ENCODE results near the gene CAPN3.
"Not testable (repeated sequence)": the region's sequence is repeated elsewhere in the genome, so short reads cannot be mapped to it uniquely, and the experiment has no call there.

The CAPN3 gene

GRCh38 chr15:42359249-42359648 is at the start of gene CAPN3:
TSS of gene CAPN3 (plus strand) at chr15:42359501. CDS start at chr15:42359806, 305 bp downstream.
- in situ Hi-C loops (cut with MboI; ENCODE audit: low sequenced_read_pairs): no loop called here

GRCh38 chr15:42313463-42313862 is 45.8 kb upstream of the CAPN3 start:
- in situ Hi-C loops (cut with MboI; ENCODE audit: low sequenced_read_pairs): no loop called here

DNA sequence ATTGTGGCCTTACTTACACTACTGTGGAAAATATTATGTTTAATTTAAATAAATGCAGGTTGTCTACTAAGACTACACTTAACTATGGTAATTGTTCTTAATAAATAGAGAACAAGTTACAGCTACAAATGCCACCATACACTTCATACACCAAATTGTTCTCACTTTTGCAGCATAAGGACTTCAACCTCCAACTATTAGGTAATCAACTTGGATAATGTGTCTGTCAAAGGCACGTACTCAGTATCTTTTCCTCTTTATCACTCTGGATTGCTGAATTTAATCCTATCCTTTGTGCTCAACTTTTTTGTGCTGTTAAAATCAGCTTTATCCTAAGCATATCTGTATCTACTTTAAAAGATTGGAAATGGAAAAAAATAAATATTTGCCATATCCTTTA is 44.5 kb upstream of the CAPN3 start:
- in situ Hi-C loops (cut with MboI; ENCODE audit: low sequenced_read_pairs): no loop called here

GRCh38 chr15:42315521-42315920 is 43.8 kb upstream of the CAPN3 start:
- in situ Hi-C loops (cut with MboI; ENCODE audit: low sequenced_read_pairs): no loop called here

DNA sequence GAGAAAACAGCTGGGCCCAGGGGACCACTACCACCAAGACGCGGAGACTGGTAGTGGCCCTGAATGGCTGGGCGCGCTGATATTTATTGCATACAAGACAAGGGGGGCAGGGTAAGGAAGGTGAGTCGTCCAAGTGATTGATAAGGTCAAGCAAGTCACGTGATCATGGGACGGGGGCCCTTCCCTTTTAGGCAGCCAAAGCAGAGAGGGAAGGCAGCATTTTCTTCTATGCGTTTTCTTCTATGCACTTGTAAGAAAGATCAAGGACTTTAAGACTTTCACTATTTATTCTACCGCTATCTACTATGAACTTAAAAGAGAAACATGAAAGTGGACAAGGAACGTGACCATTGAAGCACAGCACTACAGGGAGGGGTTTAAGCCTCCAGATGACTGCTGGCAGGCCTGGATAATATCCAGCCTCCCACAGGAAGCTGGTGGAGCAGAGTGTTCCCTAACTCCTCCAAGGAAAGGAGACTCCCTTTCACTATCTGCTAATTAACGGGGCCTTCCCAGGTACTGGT is 43.0 kb upstream of the CAPN3 start:
- in situ Hi-C loops (cut with MboI; ENCODE audit: low sequenced_read_pairs): not testable (repeated sequence)

DNA sequence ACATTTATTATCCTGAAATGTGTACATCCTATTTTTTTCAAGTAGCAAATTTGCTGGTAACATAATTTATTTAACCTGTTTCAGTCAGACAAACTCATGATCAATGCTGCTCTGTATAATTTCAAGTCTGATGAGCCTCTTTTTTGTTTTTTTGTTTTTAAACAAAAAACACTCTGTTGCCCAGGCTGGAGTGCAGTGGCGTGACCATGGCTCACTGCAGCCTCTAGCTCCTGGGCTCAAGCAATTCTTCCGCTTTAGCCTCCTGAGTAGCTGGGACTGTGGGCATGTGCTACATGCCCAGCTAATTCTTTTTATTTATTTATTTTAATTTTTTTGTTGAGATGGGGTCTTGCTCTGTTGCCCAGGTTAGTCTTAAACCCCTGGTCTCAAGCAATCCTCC is 40.1 kb upstream of the CAPN3 start:
- in situ Hi-C loops (cut with MboI; ENCODE audit: low sequenced_read_pairs): no loop called here

GRCh38 chr15:42324308-42324707 is 35.0 kb upstream of the CAPN3 start:
- in situ Hi-C loops (cut with MboI; ENCODE audit: low sequenced_read_pairs): no loop called here

DNA sequence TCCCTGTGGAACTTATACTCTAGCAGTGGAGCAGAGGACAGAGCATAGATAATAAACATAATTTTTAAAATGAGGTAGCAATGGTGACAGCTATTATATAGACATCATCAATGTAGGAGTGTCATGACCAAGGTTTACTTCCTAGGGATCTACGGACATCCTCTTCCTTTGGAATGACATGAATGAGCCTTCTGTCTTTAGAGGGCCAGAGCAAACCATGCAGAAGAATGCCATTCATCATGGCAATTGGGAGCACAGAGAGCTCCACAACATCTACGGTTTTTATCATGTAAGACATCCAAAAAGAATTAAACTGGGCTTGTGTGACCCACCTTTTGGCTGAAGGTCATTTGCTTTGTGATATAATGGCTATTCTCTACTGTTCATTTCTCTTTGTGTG is 30.1 kb upstream of the CAPN3 start:
- in situ Hi-C loops (cut with MboI; ENCODE audit: low sequenced_read_pairs): no loop called here

GRCh38 chr15:42329992-42330391 is 29.3 kb upstream of the CAPN3 start:
- in situ Hi-C loops (cut with MboI; ENCODE audit: low sequenced_read_pairs): no loop called here

DNA sequence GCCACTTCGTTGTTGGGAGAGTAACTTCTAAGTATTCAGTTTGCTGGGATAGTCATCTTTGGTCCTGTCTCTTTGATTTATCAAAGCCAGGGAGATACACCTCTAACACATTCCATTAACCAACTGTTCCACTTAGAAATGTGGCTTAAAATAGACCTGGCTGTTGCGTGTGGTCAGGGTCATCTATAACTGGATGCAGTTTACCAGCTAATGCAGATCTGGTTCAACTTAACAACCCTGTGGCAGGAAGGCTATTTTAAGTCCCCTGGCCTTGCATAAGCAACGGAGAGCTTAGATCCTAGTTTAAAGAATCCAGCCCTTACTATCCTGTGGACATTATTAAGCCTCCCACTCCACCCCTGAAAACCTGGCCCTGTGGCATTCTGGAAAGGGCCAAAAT is 28.1 kb upstream of the CAPN3 start:
- in situ Hi-C loops (cut with MboI; ENCODE audit: low sequenced_read_pairs): no loop called here

DNA sequence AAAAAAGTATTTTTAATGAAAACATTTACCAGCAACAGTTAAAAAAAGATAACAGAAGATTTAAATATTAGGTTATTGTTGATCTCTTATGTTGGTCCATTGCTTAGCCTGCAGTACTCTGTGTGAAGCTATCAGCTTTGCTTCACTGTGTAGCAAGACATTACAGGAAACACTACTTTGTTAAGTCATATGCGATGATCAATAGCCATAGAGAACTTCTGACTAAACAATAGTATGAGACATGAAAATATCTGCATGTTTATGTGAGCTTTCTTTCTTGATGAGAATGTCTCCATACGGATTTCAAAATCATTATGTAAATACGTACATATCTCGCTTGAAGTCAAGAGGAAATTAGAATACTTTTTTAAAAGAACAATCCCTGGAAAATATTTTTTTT is 27.0 kb upstream of the CAPN3 start:
- in situ Hi-C loops (cut with MboI; ENCODE audit: low sequenced_read_pairs): no loop called here

- in situ Hi-C loops (cut with MboI; ENCODE audit: low sequenced_read_pairs): no loop called here
Observed at GRCh38 chr15:42335074-42335473, 24.2 kb upstream of the CAPN3 start.

DNA sequence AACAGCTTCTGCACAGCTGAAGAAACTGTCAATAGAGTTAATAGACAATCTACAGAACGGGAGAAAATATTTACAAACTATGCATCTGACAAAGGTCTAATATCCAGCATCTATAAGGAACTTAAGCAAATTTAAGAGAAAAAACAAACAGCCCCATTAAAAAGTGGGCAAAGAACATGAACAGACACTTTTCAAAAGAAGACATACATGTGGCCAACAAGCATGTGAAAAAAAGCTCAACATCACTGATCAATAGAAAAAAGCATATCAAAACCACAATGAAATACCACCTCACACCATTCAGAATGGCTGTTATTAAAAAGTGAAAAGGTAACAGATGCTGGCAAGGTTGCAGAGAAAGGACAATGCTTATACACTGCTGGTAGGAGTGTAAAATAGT is 22.7 kb upstream of the CAPN3 start:
- in situ Hi-C loops (cut with MboI; ENCODE audit: low sequenced_read_pairs): not testable (repeated sequence)

DNA sequence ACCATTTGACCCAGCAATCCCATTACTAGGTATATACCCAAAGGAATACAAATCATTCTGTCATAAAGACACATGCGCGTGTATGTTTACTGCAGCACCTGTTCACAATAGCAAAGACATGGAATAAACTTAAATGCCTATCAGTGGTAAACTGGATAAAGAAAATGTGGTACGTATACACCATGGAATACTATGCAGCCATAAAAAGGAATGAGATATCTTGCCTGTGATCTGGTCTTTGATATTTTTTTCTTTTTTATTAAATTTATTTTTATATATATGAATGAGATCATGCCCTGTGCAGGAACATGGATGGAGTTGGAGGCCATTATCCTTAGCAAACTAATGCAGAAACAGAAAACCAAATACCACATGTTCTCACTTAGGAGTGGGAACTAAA is 22.2 kb upstream of the CAPN3 start:
- in situ Hi-C loops (cut with MboI; ENCODE audit: low sequenced_read_pairs): not testable (repeated sequence)

GRCh38 chr15:42338500-42338899 is 20.8 kb upstream of the CAPN3 start:
- in situ Hi-C loops (cut with MboI; ENCODE audit: low sequenced_read_pairs): no loop called here

GRCh38 chr15:42343596-42344232 is 15.6 kb upstream of the CAPN3 start:
- in situ Hi-C loops (cut with MboI; ENCODE audit: low sequenced_read_pairs): no loop called here

DNA sequence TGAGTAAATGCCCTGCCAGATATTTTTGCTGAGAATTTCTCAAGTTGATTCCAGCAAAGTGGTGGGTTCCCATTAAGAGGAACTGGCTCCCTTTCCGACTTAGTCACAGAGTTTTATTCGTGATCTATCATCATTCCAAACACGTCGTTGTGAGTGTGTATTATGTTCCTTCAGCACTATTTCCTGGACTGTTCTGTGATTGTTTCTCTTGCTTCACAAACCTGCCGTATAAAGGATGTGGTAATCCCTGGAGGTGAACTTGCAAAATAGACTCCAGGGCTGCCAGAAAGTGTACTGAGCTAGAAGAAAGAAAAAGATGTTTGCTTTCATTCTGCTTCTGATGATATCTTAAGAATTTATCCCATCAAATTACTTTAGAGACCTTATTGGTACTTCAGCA is 14.5 kb upstream of the CAPN3 start:
- in situ Hi-C loops (cut with MboI; ENCODE audit: low sequenced_read_pairs): no loop called here

DNA sequence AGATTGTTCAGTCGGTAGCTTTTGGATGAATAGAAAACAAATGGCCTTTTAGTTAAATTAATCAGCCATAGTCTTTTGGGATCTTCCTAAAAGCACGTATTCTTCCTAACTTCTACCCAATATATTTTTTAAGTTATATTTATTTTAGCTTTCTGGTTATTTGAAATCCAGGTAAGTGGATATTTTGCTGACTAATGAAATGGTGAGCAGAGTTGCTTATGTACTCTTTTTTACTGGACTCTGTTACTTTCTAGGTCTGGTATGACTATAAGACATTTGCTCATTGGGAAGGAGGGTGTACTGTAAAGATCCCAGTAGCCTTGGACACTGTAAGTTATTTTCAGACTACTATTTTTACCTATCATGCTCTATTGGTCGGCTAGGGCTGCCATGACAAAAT is 13.8 kb upstream of the CAPN3 start:
- in situ Hi-C loops (cut with MboI; ENCODE audit: low sequenced_read_pairs): no loop called here

GRCh38 chr15:42348083-42348482 is 11.2 kb upstream of the CAPN3 start:
- in situ Hi-C loops (cut with MboI; ENCODE audit: low sequenced_read_pairs): no loop called here

GRCh38 chr15:42349186-42349585 is 10.1 kb upstream of the CAPN3 start:
- in situ Hi-C loops (cut with MboI; ENCODE audit: low sequenced_read_pairs): no loop called here

GRCh38 chr15:42352401-42352800 is 6.9 kb upstream of the CAPN3 start:
- in situ Hi-C loops (cut with MboI; ENCODE audit: low sequenced_read_pairs): no loop called here

- in situ Hi-C loops (cut with MboI; ENCODE audit: low sequenced_read_pairs): no loop called here
Observed at GRCh38 chr15:42353061-42353460, 6.2 kb upstream of the CAPN3 start.

- in situ Hi-C loops (cut with MboI; ENCODE audit: low sequenced_read_pairs): no loop called here
Observed at GRCh38 chr15:42354824-42355223, 4.5 kb upstream of the CAPN3 start.

Measured in HL-60/S4 (cell line).